ENCODE measurements around the gene CCDC40. TPM values are rescaled to one million over a fixed set of nuclear protein-coding genes. Genes with fewer than 3 reads are reported as not detected.

CCDC40 gene
- total RNA-seq, 1 donor from 2014 or later: 5.4 TPM

GRCh38 chr17:80106751-80107150 lies 70.3 kb downstream of the CCDC40 start:
- H3K9me3 ChIP-seq: no peaks in the 10 kb centered on the region
- intact Hi-C loops (cut with DNase I): no loop called here
- peaks cover 0 to 4% of the 10 kb centered on the region in 2 donors for H3K36me3 ChIP-seq
- no peak overlapping the region for H3K4me3 ChIP-seq
- TF ChIP-seq CTCF (IDR thresholded peaks at IDR 0.05): no peak
- peaks cover 3 to 6% of the 10 kb centered on the region in 2 donors for H3K4me1 ChIP-seq
- DNase-seq (ENCODE audit: low spot score in 2 of 2): no peak
- no peak overlapping the region for H3K27ac ChIP-seq
- no peaks in the 10 kb centered on the region for H3K27me3 ChIP-seq

GRCh38 chr17:80107231-80108021 lies 71.0 kb downstream of the CCDC40 start:
- Histone ChIP-seq H3K27me3 (no peaks in the 10 kb centered on the region), H3K36me3 (peaks cover 0 to 4% of the 10 kb centered on the region in 2 donors), H3K9me3 (no peaks in the 10 kb centered on the region), H3K4me1 (no peaks in the 10 kb centered on the region), H3K4me3 (no peak overlapping the region), H3K27ac (no peak overlapping the region)
- no peak for DNase-seq (ENCODE audit: low spot score in 2 of 2)
- no peak for TF ChIP-seq CTCF (IDR thresholded peaks at IDR 0.05)
- intact Hi-C loops (cut with DNase I): no loop called here

GRCh38 chr17:80108036-80108971 lies 71.9 kb downstream of the CCDC40 start:
- H3K9me3 ChIP-seq: no peaks in the 10 kb centered on the region

GRCh38 chr17:80109066-80109660 lies 72.7 kb downstream of the CCDC40 start:
- Histone ChIP-seq H3K4me1 (no peaks in the 10 kb centered on the region), H3K27ac (no peak overlapping the region), H3K36me3 (peaks cover 5 to 8% of the 10 kb centered on the region in 2 donors), H3K27me3 (no peaks in the 10 kb centered on the region), H3K9me3 (no peaks in the 10 kb centered on the region), H3K4me3 (no peak overlapping the region)
- DNase-seq (ENCODE audit: low spot score in 2 of 2): no peak
- intact Hi-C loops (cut with DNase I): no loop called here
- TF ChIP-seq CTCF (IDR thresholded peaks at IDR 0.05): no peak

More at GRCh38 chr17:80108036-80108971, 71.9 kb downstream of the CCDC40 start:
- no peak for DNase-seq (ENCODE audit: low spot score in 2 of 2)
- intact Hi-C loops (cut with DNase I): no loop called here
- Histone ChIP-seq H3K4me3 (no peak overlapping the region), H3K4me1 (no peaks in the 10 kb centered on the region), H3K27me3 (no peaks in the 10 kb centered on the region), H3K27ac (no peak overlapping the region), H3K36me3 (peaks cover 5 to 6% of the 10 kb centered on the region in 2 donors)
- TF ChIP-seq CTCF (IDR thresholded peaks at IDR 0.05): no peak

- intact Hi-C loops (cut with DNase I): no loop called here
- DNase-seq (ENCODE audit: low spot score in 2 of 2): no peak
- Histone ChIP-seq H3K4me3 (no peak overlapping the region), H3K27ac (no peak overlapping the region), H3K4me1 (no peaks in the 10 kb centered on the region), H3K9me3 (no peaks in the 10 kb centered on the region), H3K27me3 (no peaks in the 10 kb centered on the region), H3K36me3 (peaks cover 5 to 8% of the 10 kb centered on the region in 2 donors)
- no peak for TF ChIP-seq CTCF (IDR thresholded peaks at IDR 0.05)
These were observed 73.4 kb downstream of the CCDC40 start for GRCh38 chr17:80109713-80110446.
